Spinal cord (tissue), 10 donors: ENCODE results near the gene NEAT1. TPM values are rescaled to one million over a fixed set of nuclear protein-coding genes. Genes with fewer than 3 reads are reported as not detected.

Experiments used
- DNase-seq, 6 donors: peaks; one replicate each; pipeline versions ENCODE4 v3.0.0 to v3.0.0-alpha.2; 2013 to 2015; ENCODE audit warnings: low spot score in 6 of 6, low read depth in 4 of 6
- H3K27ac ChIP-seq: one replicate; pipeline ENCODE4 v1.5.1; 2013; ENCODE audit warnings: low read depth, low read length, control low read depth
- H3K27me3 ChIP-seq: one replicate; pipeline ENCODE4 v1.6.1; 2013; ENCODE audit warnings: low read length; ENCODE audit not compliant: control insufficient read depth, insufficient read depth
- H3K36me3 ChIP-seq: one replicate; pipeline ENCODE4 v1.6.1; 2013; ENCODE audit warnings: low read length; ENCODE audit not compliant: control insufficient read depth, insufficient read depth
- H3K4me1 ChIP-seq: one replicate; pipeline ENCODE4 v1.6.1; 2013; ENCODE audit warnings: low read length; ENCODE audit not compliant: control insufficient read depth, insufficient read depth
- H3K4me3 ChIP-seq: one replicate; pipeline ENCODE4 v1.5.1; 2013; ENCODE audit warnings: low read depth, low read length, control low read depth
- H3K9me3 ChIP-seq: one replicate; pipeline ENCODE4 v1.6.1; 2013; ENCODE audit warnings: low read length; ENCODE audit not compliant: control insufficient read depth, insufficient read depth
- WGBS: methylation state at CpG from one replicate; pipeline ENCODE4 v1.1.5; 2013; ENCODE audit warnings: missing lambda C conversion rate; ENCODE audit not compliant: insufficient coverage; 5-methylcytosine and 5-hydroxymethylcytosine counted together
- polyA plus RNA-seq, 2 donors: library from polyadenylated mRNA; unstranded; fragments of 120-200 nt; gene quantifications; one replicate each; pipeline ENCODE4 v1.2.1, GENCODE V29; 2013; ENCODE audit not compliant: insufficient read length in 2 of 2
- total RNA-seq, 2 donors: library from RNA; depleted of rRNA in 1 of 2; stranded (reverse); fragments of 120-200 nt in 1 of 2; fragments of >200 nt in 1 of 2; gene quantifications; one replicate each; pipeline versions ENCODE4 v1.2.3 to v1.2.4, GENCODE V29; 2013 to 2014
- donor health status: healthy.

Gene NEAT1
- total and polyA plus RNA-seq, 4 donors = 27.4 to 73.6 (median 63.7) TPM

- DNase-seq = no peak
- 95% methylated on average over 38 of the region's 38 CpGs for WGBS
- Histone ChIP-seq H3K4me1 (peaks cover 16% of the 10 kb centered on the region), H3K4me3 (no peak overlapping the region), H3K36me3 (peaks cover 97% of the 10 kb centered on the region), H3K27ac (no peak overlapping the region), H3K9me3 (no peaks in the 10 kb centered on the region), H3K27me3 (no peaks in the 10 kb centered on the region)
Observed at GRCh38 chr11:65396769-65397745, 25.5 kb upstream of the NEAT1 start.

GRCh38 chr11:65398362-65398910 lies 24.2 kb upstream of the NEAT1 start:
- H3K36me3 ChIP-seq = peaks cover 86% of the 10 kb centered on the region
- DNase-seq = no peak

GRCh38 chr11:65399249-65399648 lies 23.3 kb upstream of the NEAT1 start:
- H3K27me3 ChIP-seq = no peaks in the 10 kb centered on the region
- no peak overlapping the region for H3K4me3 ChIP-seq
- peaks cover 5% of the 10 kb centered on the region for H3K4me1 ChIP-seq
- no peaks in the 10 kb centered on the region for H3K9me3 ChIP-seq
- H3K36me3 ChIP-seq = peaks cover 84% of the 10 kb centered on the region
- DNase-seq = no peak
- no peak overlapping the region for H3K27ac ChIP-seq
- 96% methylated on average over 13 of the region's 13 CpGs for WGBS

More at GRCh38 chr11:65398362-65398910, 24.2 kb upstream of the NEAT1 start:
- no peaks in the 10 kb centered on the region for H3K27me3 ChIP-seq
- H3K9me3 ChIP-seq = no peaks in the 10 kb centered on the region
- no peak overlapping the region for H3K4me3 ChIP-seq
- 86% methylated on average over 16 of the region's 16 CpGs for WGBS
- no peak overlapping the region for H3K27ac ChIP-seq
- H3K4me1 ChIP-seq = peaks cover 2% of the 10 kb centered on the region

GRCh38 chr11:65399845-65400244 lies 22.8 kb upstream of the NEAT1 start:
- Histone ChIP-seq H3K9me3 (no peaks in the 10 kb centered on the region), H3K36me3 (peaks cover 84% of the 10 kb centered on the region), H3K27ac (no peak overlapping the region), H3K4me3 (no peak overlapping the region), H3K27me3 (no peaks in the 10 kb centered on the region), H3K4me1 (peaks cover 5% of the 10 kb centered on the region)
- DNase-seq = no peak
- WGBS = 88% methylated on average over 10 of the region's 10 CpGs

- Histone ChIP-seq H3K9me3 (no peaks in the 10 kb centered on the region), H3K27me3 (no peaks in the 10 kb centered on the region), H3K4me1 (peaks cover 5% of the 10 kb centered on the region), H3K4me3 (no peak overlapping the region), H3K36me3 (peaks cover 84% of the 10 kb centered on the region), H3K27ac (no peak overlapping the region)
- no peak for DNase-seq
- 86% methylated on average over 12 of the region's 17 CpGs for WGBS
Observed at GRCh38 chr11:65400307-65401072, 22.1 kb upstream of the NEAT1 start.

- 66% methylated on average over 15 of the region's 16 CpGs for WGBS
Observed at GRCh38 chr11:65401073-65401802, 21.4 kb upstream of the NEAT1 start.

GRCh38 chr11:65401803-65402248 lies 20.8 kb upstream of the NEAT1 start:
- no peak overlapping the region for H3K27ac ChIP-seq
- H3K4me1 ChIP-seq = peaks cover 5% of the 10 kb centered on the region
- 92% methylated on average over 8 of the region's 10 CpGs for WGBS
- H3K36me3 ChIP-seq = peaks cover 74% of the 10 kb centered on the region
- H3K27me3 ChIP-seq = no peaks in the 10 kb centered on the region
- no peak for DNase-seq
- no peak overlapping the region for H3K4me3 ChIP-seq
- H3K9me3 ChIP-seq = no peaks in the 10 kb centered on the region

More at GRCh38 chr11:65401073-65401802, 21.4 kb upstream of the NEAT1 start:
- Histone ChIP-seq H3K36me3 (peaks cover 76% of the 10 kb centered on the region), H3K27ac (no peak overlapping the region), H3K27me3 (no peaks in the 10 kb centered on the region), H3K4me1 (peaks cover 5% of the 10 kb centered on the region), H3K4me3 (no peak overlapping the region), H3K9me3 (no peaks in the 10 kb centered on the region)
- DNase-seq = no peak

GRCh38 chr11:65402790-65403189 lies 19.8 kb upstream of the NEAT1 start:
- Histone ChIP-seq H3K36me3 (peaks cover 67% of the 10 kb centered on the region), H3K4me1 (peaks cover 5% of the 10 kb centered on the region), H3K27me3 (no peaks in the 10 kb centered on the region), H3K9me3 (no peaks in the 10 kb centered on the region), H3K27ac (no peak overlapping the region), H3K4me3 (no peak overlapping the region)
- no peak for DNase-seq
- no CpG with 5 or more reads among the region's 2 CpGs for WGBS

GRCh38 chr11:65403607-65404121 lies 18.9 kb upstream of the NEAT1 start:
- no peak for DNase-seq
- H3K27me3 ChIP-seq = no peaks in the 10 kb centered on the region
- H3K36me3 ChIP-seq = peaks cover 65% of the 10 kb centered on the region
- H3K27ac ChIP-seq = no peak overlapping the region
- H3K4me1 ChIP-seq = peaks cover 5% of the 10 kb centered on the region
- no peak overlapping the region for H3K4me3 ChIP-seq
- H3K9me3 ChIP-seq = no peaks in the 10 kb centered on the region
- 84% methylated on average over 12 of the region's 12 CpGs for WGBS
